Adrenal gland (tissue), 5 donors: ENCODE data around the gene OSBPL9.

Source experiments
- CTCF ChIP-seq, 6 experiments: fragments of 450-650 bp in 4 of 6; fragments of 200-600 bp in 2 of 6; sonication (generic) in 1 of 6; IDR thresholded peaks; 1 replicate in 5 of 6; 2 replicates in 1 of 6; pipeline versions ENCODE4 v1.5.1 to v1.8.0; 2016 to 2021; ENCODE audit warnings: antibody characterized with exemption in 6 of 6, mild to moderate bottlenecking in 2 of 6, moderate library complexity in 1 of 6
- POLR2A ChIP-seq, 2 donors: fragments of 450-650 bp; IDR thresholded peaks; one replicate each; pipeline ENCODE4 v1.6.1; 2017; ENCODE audit warnings: antibody characterized with exemption in 2 of 2, mild to moderate bottlenecking in 2 of 2, moderate library complexity in 1 of 2
- donor health status: DM: no; HTN: no; CAD: no.

- TF ChIP-seq POLR2A (IDR thresholded peaks at IDR 0.05) (no peak), CTCF (IDR thresholded peaks at IDR 0.05) (peak in 5 of 6 experiments; percentile 36 to 61 (median 51))
These were observed 10.8 kb downstream of the OSBPL9 start for GRCh38 chr1:51627672-51628071.
